Hepatocyte (in vitro differentiated cells): ENCODE data around the gene BPIFA1. TPM values are rescaled to one million over a fixed set of nuclear protein-coding genes. Genes with fewer than 3 reads are reported as not detected.

ENCODE experiments used
- DNase-seq: peaks from one replicate; pipeline ENCODE4 v3.0.0-alpha.2; 2016; ENCODE audit warnings: low spot score
- H2AFZ ChIP-seq: fragments of 200-600 bp; sonication (generic); 2 replicates; pipeline ENCODE4 v1.6.0; 2016; ENCODE audit warnings: antibody characterized with exemption, mild to moderate bottlenecking
- H3K27ac ChIP-seq: fragments of 200-600 bp; sonication (generic); 2 replicates; pipeline ENCODE4 v1.5.1; 2016; ENCODE audit warnings: mild to moderate bottlenecking
- H3K27me3 ChIP-seq: fragments of 200-600 bp; sonication (generic); 2 replicates; pipeline ENCODE4 v1.6.1; 2016
- H3K36me3 ChIP-seq: fragments of 200-600 bp; sonication (generic); replicated peaks from 2 replicates; pipeline ENCODE4 v1.5.1; 2016; ENCODE audit warnings: low read depth; ENCODE audit not compliant: insufficient read depth
- H3K4me1 ChIP-seq: fragments of 200-600 bp; sonication (generic); 2 replicates; pipeline ENCODE4 v1.5.1; 2016; ENCODE audit warnings: mild to moderate bottlenecking, moderate library complexity; ENCODE audit not compliant: insufficient read depth
- H3K4me2 ChIP-seq: fragments of 200-600 bp; sonication (generic); 2 replicates; pipeline ENCODE4 v1.6.0; 2016
- H3K4me3 ChIP-seq: fragments of 200-600 bp; sonication (generic); 2 replicates; pipeline ENCODE4 v1.5.1; 2016; ENCODE audit warnings: mild to moderate bottlenecking
- H3K79me2 ChIP-seq: fragments of 200-600 bp; sonication (generic); 2 replicates; pipeline ENCODE4 v1.6.0; 2017; ENCODE audit warnings: mild to moderate bottlenecking
- H3K9me2 ChIP-seq: fragments of 200-600 bp; sonication (generic); replicated peaks from 2 replicates; pipeline ENCODE4 v1.6.0; 2017; ENCODE audit warnings: mild to moderate bottlenecking; ENCODE audit not compliant: insufficient read depth
- H3K9me3 ChIP-seq: fragments of 200-600 bp; sonication (generic); 2 replicates; pipeline ENCODE4 v1.5.1; 2016; ENCODE audit warnings: low read depth, mild to moderate bottlenecking
- H4K20me1 ChIP-seq: fragments of 200-600 bp; sonication (generic); 2 replicates; pipeline ENCODE4 v1.6.0; 2016; ENCODE audit warnings: mild to moderate bottlenecking; ENCODE audit not compliant: insufficient read depth, poor library complexity, severe bottlenecking
- CTCF ChIP-seq: fragments of 200-600 bp; sonication (generic); IDR thresholded peaks from 2 replicates; pipeline ENCODE4 v1.5.1; 2016; ENCODE audit warnings: antibody characterized with exemption, mild to moderate bottlenecking; ENCODE audit not compliant: poor library complexity
- EZH2 ChIP-seq: fragments of 200-600 bp; sonication (generic); IDR thresholded peaks from 2 replicates; pipeline ENCODE4 v1.6.1; 2016; ENCODE audit warnings: antibody characterized with exemption, mild to moderate bottlenecking, borderline replicate concordance
- EZH2phosphoT487 ChIP-seq: fragments of 200-600 bp; sonication (generic); IDR thresholded peaks from one replicate; pipeline ENCODE4 v1.6.1; 2018; ENCODE audit warnings: antibody characterized with exemption, mild to moderate bottlenecking, low read depth, moderate library complexity; ENCODE audit not compliant: unreplicated experiment, severe bottlenecking
- WGBS: methylation state at CpG from one replicate; pipeline ENCODE4 v1.1.6; 2016; ENCODE audit warnings: low lambda C conversion rate; ENCODE audit errors: missing lambda C conversion rate; 5-methylcytosine and 5-hydroxymethylcytosine counted together
- polyA plus RNA-seq: library from polyadenylated mRNA; unstranded; fragments of >200 nt; fragmentation: Nextera tagmentation; extraction: Ambion mirVana; gene quantifications from 2 replicates; pipeline ENCODE4 v1.2.1, GENCODE V29; 2016
- total RNA-seq: library from RNA; depleted of rRNA; stranded (reverse); fragments of >200 nt; gene quantifications from 2 replicates; pipeline ENCODE4 v1.2.3, GENCODE V29; 2014

BPIFA1 gene
- total and polyA plus RNA-seq, 2 experiments from 2014 or later, result not detected

GRCh38 chr20:33252460-33252859 lies 16.7 kb downstream of the BPIFA1 start:
- H2AFZ ChIP-seq, result no peak overlapping the region
- WGBS, result 81% methylated on average over 3 of the region's 3 CpGs

GRCh38 chr20:33255005-33255404 lies 19.2 kb downstream of the BPIFA1 start:
- Histone ChIP-seq H3K9me3 (no peaks in the 10 kb centered on the region), H3K27me3 (peaks cover 2% of the 10 kb centered on the region), H3K36me3 (no peaks in the 10 kb centered on the region), H3K9me2 (no peaks in the 10 kb centered on the region), H3K79me2 (no peaks in the 10 kb centered on the region), H2AFZ (no peak overlapping the region), H3K4me2 (no peak overlapping the region), H3K27ac (no peak overlapping the region), H3K4me1 (no peaks in the 10 kb centered on the region), H3K4me3 (no peak overlapping the region), H4K20me1 (no peaks in the 10 kb centered on the region)
- no peak for DNase-seq
- TF ChIP-seq EZH2phosphoT487 (no peak), CTCF (no peak)
- 49% methylated on average over 2 of the region's 2 CpGs for WGBS

More at GRCh38 chr20:33252460-33252859, 16.7 kb downstream of the BPIFA1 start:
- H3K27me3 ChIP-seq, result peaks cover 2% of the 10 kb centered on the region
- H3K9me2 ChIP-seq, result no peaks in the 10 kb centered on the region
- no peaks in the 10 kb centered on the region for H3K9me3 ChIP-seq
- no peaks in the 10 kb centered on the region for H3K36me3 ChIP-seq
- TF ChIP-seq CTCF, result no peak
- no peak for TF ChIP-seq EZH2phosphoT487
- no peak for TF ChIP-seq EZH2
- H3K79me2 ChIP-seq, result no peaks in the 10 kb centered on the region
- no peaks in the 10 kb centered on the region for H3K4me1 ChIP-seq
- no peak overlapping the region for H3K27ac ChIP-seq
- no peak overlapping the region for H3K4me2 ChIP-seq
- no peak overlapping the region for H3K4me3 ChIP-seq
- DNase-seq, result no peak
- no peaks in the 10 kb centered on the region for H4K20me1 ChIP-seq

GRCh38 chr20:33257237-33257636 lies 21.4 kb downstream of the BPIFA1 start:
- Histone ChIP-seq H3K27me3 (peaks cover 6% of the 10 kb centered on the region), H4K20me1 (no peaks in the 10 kb centered on the region), H2AFZ (no peak overlapping the region), H3K4me1 (no peaks in the 10 kb centered on the region), H3K9me3 (no peaks in the 10 kb centered on the region), H3K9me2 (no peaks in the 10 kb centered on the region), H3K36me3 (no peaks in the 10 kb centered on the region), H3K4me3 (no peak overlapping the region), H3K4me2 (no peak overlapping the region), H3K79me2 (no peaks in the 10 kb centered on the region), H3K27ac (no peak overlapping the region)
- no peak for DNase-seq
- TF ChIP-seq EZH2phosphoT487 (no peak), EZH2 (no peak), CTCF (no peak)
- WGBS, result 83% methylated on average over 5 of the region's 5 CpGs

- Histone ChIP-seq H3K4me3 (no peak overlapping the region), H3K9me3 (no peaks in the 10 kb centered on the region), H4K20me1 (no peaks in the 10 kb centered on the region), H3K4me2 (no peak overlapping the region), H3K4me1 (no peaks in the 10 kb centered on the region), H3K27me3 (peaks cover 12% of the 10 kb centered on the region), H3K9me2 (no peaks in the 10 kb centered on the region), H3K79me2 (no peaks in the 10 kb centered on the region), H3K27ac (no peak overlapping the region), H2AFZ (no peak overlapping the region), H3K36me3 (no peaks in the 10 kb centered on the region)
- 82% methylated on average over 5 of the region's 5 CpGs for WGBS
- TF ChIP-seq EZH2, result no peak
- TF ChIP-seq CTCF, result no peak
- no peak for TF ChIP-seq EZH2phosphoT487
- no peak for DNase-seq
Observed at GRCh38 chr20:33259371-33259770, 23.6 kb downstream of the BPIFA1 start.
